WERI-Rb-1 (cell line): ENCODE results near the gene PSMD13.

Experiments used
- DNase-seq: peaks from one replicate; pipeline ENCODE4 v3.0.0-alpha.2; 2020
- H3K27ac ChIP-seq: fragments of 250-450 bp; sonication (Bioruptor Pico); 2 replicates; pipeline ENCODE4 v1.5.1; 2020; ENCODE audit warnings: mild to moderate bottlenecking, moderate library complexity
- H3K27me3 ChIP-seq: fragments of 250-450 bp; sonication (Bioruptor Pico); 2 replicates; pipeline ENCODE4 v1.5.1; 2021; ENCODE audit warnings: mild to moderate bottlenecking, low read depth, moderate library complexity; ENCODE audit not compliant: insufficient read depth, severe bottlenecking
- H3K36me3 ChIP-seq: fragments of 250-450 bp; sonication (Bioruptor Pico); 2 replicates; pipeline ENCODE4 v1.5.1; 2020; ENCODE audit warnings: mild to moderate bottlenecking, moderate library complexity
- H3K4me3 ChIP-seq: 2 replicates; pipeline ENCODE4 v1.5.1; 2011; ENCODE audit warnings: low read depth, mild to moderate bottlenecking, control low read depth, low read length
- H3K9me3 ChIP-seq: fragments of 250-450 bp; sonication (Bioruptor Pico); 2 replicates; pipeline ENCODE4 v1.5.1; 2021; ENCODE audit warnings: mild to moderate bottlenecking, moderate library complexity; ENCODE audit not compliant: severe bottlenecking
- CTCF ChIP-seq: IDR thresholded peaks from 2 replicates; pipeline ENCODE4 v1.5.1; 2011; ENCODE audit warnings: low read depth, mild to moderate bottlenecking, control low read depth, inconsistent platforms, low read length

The PSMD13 gene

DNA sequence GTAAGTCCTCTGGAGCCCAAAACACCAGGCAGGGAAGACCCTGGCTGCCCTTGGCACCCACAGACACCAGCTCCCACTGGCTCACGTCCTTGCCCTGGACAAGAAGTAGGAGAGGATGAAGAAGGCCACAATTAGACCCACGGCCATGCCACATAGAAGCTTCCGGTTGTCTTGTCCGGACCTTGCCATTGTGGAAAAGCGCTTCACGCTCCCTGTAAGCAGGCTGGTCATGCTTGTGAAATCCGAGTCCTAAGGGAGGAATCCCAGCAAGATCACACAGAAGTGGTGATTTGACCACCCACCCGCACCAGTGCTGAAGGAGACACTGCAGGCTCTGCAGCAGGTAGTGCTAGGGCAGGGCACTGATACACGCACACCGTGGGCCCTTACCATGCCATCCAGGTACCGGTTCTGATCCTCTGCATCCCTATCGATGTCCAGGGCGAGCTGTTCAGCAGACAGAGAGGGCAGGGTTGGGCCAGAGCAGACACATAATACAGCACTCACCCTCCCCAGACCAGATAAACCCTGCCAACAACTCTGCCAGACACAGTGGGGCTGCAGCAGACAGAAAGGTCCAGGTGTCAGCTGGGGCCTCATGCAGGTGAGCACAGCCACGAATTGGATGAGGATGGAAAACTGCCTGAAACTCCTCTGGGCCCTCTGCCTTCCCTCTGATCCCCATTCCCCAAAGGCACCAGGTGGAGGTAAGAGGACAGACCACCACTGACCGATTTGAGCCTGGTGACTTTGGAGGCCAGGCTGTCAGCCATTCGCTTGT is 31.4 kb upstream of the PSMD13 start:
- no peak overlapping the region for H3K27ac ChIP-seq
- no peak overlapping the region for H3K4me3 ChIP-seq
- no peaks in the 10 kb centered on the region for H3K9me3 ChIP-seq
- H3K27me3 ChIP-seq = no peaks in the 10 kb centered on the region
- no peak for TF ChIP-seq CTCF
- H3K36me3 ChIP-seq = peaks cover 29% of the 10 kb centered on the region
- DNase-seq = no peak

- Histone ChIP-seq H3K9me3 (no peaks in the 10 kb centered on the region), H3K4me3 (no peak overlapping the region), H3K27me3 (no peaks in the 10 kb centered on the region), H3K27ac (no peak overlapping the region), H3K36me3 (peaks cover 32% of the 10 kb centered on the region)
- no peak for TF ChIP-seq CTCF
- no peak for DNase-seq
These were observed 30.8 kb upstream of the PSMD13 start for GRCh38 chr11:206002-206384.

- DNase-seq = no peak
- H3K4me3 ChIP-seq = peak overlapping the region; percentile 78
- H3K36me3 ChIP-seq = peaks cover 38% of the 10 kb centered on the region
- no peaks in the 10 kb centered on the region for H3K27me3 ChIP-seq
- no peak for TF ChIP-seq CTCF
- H3K9me3 ChIP-seq = no peaks in the 10 kb centered on the region
- H3K27ac ChIP-seq = peak overlapping the region; percentile 83
These were observed 30.1 kb upstream of the PSMD13 start for GRCh38 chr11:206526-207207.

DNA sequence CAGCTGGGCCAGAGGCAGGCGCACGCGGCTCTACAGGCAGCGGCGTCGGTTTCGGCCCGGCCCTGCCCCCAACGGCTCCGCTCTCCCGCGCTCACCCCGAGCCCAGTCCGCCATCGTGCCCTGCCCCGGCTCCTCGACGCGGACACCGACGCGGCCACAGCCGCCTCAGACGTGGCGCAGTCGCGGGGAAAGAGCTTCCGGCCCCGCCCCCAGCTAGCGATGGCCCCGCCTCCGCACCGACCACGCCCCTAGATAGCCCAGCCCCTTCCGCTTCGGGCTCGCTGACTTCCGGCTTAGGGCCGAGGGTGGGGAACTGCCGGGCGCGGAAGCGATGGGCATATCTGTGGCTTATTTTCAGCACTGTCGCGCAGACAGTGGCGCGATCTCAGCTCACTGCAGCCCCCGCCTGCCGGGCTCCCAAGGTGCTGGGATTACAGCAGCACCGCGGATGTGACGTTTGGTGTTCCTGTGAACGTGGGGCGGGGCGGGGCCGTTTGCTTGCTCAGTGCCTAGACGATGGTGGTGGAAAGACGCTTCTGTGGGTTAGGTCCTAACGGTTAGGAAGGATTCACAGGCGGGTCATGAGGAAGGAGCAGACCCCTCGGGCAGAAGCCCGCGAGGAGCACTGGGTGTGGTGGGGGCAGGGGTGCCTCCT is 29.4 kb upstream of the PSMD13 start, which contains the start of the genes BET1L and RIC8A:
Gene BET1L (minus strand): TSS at position 192 of the 655 bp plus-strand sequence. CDS start 78 bp downstream, at position 114.
Gene RIC8A (plus strand): TSS at position 501 of the 655 bp plus-strand sequence. CDS start 1,147 bp downstream, outside the sequence.
- peaks cover 45% of the 10 kb centered on the region for H3K36me3 ChIP-seq
- H3K4me3 ChIP-seq = peak within 1 kb of the TSS; percentile 78
- no peaks in the 10 kb centered on the region for H3K27me3 ChIP-seq
- no peak for TF ChIP-seq CTCF
- DNase-seq = peak; percentile 98
- H3K27ac ChIP-seq = peak within 1 kb of the TSS; percentile 92
- H3K9me3 ChIP-seq = no peaks in the 10 kb centered on the region

GRCh38 chr11:207863-208180 is 29.0 kb upstream of the PSMD13 start:
- H3K27ac ChIP-seq = peak overlapping the region; percentile 92
- peaks cover 50% of the 10 kb centered on the region for H3K36me3 ChIP-seq
- H3K4me3 ChIP-seq = peak overlapping the region; percentile 78
- H3K9me3 ChIP-seq = no peaks in the 10 kb centered on the region
- DNase-seq = no peak
- TF ChIP-seq CTCF = no peak
- no peaks in the 10 kb centered on the region for H3K27me3 ChIP-seq
